ENCODE measurements around the gene IL1R1.

IL1R1 gene

GRCh38 chr2:102168026-102168771 is 25.7 kb downstream of the IL1R1 start:
- no peak overlapping the region for H3K4me3 ChIP-seq (ENCODE audit: control insufficient read depth, low read depth, low read length)
- TF ChIP-seq CTCF (conservative IDR thresholded peaks at IDR 0.05; ENCODE audit: control insufficient read depth, insufficient read depth, low read depth, low read length), result no peak
- no peak for DNase-seq (ENCODE audit: low read depth)

DNA sequence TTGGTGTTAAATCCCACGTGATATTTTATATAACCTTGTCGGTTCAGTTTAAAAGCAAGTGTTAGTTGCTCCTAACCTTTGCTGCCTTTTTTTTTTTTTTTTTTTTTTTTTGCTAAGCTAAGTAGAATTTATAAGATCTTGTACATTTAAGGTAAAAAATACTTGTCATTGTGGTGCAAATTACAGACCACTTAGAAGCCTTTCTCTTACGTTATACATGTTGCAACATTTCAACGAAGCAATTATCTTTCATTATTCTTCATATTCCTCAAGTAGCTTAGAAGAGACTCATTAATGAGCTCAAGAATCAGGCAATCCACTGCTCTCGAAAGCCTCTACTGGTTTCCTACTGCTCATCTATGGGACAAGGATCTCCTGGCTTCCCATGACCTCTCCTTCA is 29.4 kb downstream of the IL1R1 start:
- TF ChIP-seq CTCF (conservative IDR thresholded peaks at IDR 0.05; ENCODE audit: control insufficient read depth, insufficient read depth, low read depth, low read length), result no peak
- no peak for DNase-seq (ENCODE audit: low read depth)
- H3K4me3 ChIP-seq (ENCODE audit: control insufficient read depth, low read depth, low read length), result no peak overlapping the region

DNA sequence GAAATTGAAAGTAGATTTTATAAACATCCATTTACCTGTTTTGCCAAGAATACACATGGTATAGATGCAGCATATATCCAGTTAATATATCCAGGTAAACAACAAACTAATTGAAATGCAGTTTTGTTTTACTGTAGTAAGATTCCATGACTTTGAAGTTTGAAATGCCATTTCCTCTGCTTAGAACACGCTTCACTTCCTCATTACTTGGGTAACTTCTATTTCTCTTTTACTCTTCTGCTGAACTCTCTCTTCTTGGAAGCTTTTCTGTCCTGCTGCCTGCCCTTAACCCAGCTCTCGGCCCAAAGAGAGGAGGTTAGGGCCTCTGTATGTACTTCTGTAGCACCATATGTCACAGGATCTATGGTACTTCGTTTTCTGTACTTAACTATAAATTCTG is 30.2 kb downstream of the IL1R1 start:
- H3K4me3 ChIP-seq (ENCODE audit: control insufficient read depth, low read depth, low read length), result no peak overlapping the region
- DNase-seq (ENCODE audit: low read depth), result no peak
- no peak for TF ChIP-seq CTCF (conservative IDR thresholded peaks at IDR 0.05; ENCODE audit: control insufficient read depth, insufficient read depth, low read depth, low read length)

DNA sequence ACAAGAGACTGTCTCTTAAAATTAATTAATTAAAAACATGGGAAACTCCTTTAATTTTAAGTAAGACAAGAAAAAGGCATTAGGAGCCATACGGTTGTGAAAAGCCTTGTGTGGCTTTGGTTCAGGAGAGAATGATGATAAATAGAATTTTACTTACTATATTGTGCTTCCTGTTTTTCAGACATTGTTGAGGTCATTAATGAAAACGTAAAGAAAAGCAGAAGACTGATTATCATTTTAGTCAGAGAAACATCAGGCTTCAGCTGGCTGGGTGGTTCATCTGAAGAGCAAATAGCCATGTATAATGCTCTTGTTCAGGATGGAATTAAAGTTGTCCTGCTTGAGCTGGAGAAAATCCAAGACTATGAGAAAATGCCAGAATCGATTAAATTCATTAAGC is 33.6 kb downstream of the IL1R1 start:
- no peak overlapping the region for H3K4me3 ChIP-seq (ENCODE audit: control insufficient read depth, low read depth, low read length)
- TF ChIP-seq CTCF (conservative IDR thresholded peaks at IDR 0.05; ENCODE audit: control insufficient read depth, insufficient read depth, low read depth, low read length), result no peak
- no peak for DNase-seq (ENCODE audit: low read depth)

GRCh38 chr2:102177814-102178478 is 35.4 kb downstream of the IL1R1 start:
- DNase-seq (ENCODE audit: low read depth), result no peak
- no peak for TF ChIP-seq CTCF (conservative IDR thresholded peaks at IDR 0.05; ENCODE audit: control insufficient read depth, insufficient read depth, low read depth, low read length)
- no peak overlapping the region for H3K4me3 ChIP-seq (ENCODE audit: control insufficient read depth, low read depth, low read length)

- no peak for TF ChIP-seq CTCF (conservative IDR thresholded peaks at IDR 0.05; ENCODE audit: control insufficient read depth, insufficient read depth, low read depth, low read length)
Measured at GRCh38 chr2:102179061-102179460, 36.5 kb downstream of the IL1R1 start.

More at GRCh38 chr2:102179061-102179460, 36.5 kb downstream of the IL1R1 start:
- no peak overlapping the region for H3K4me3 ChIP-seq (ENCODE audit: control insufficient read depth, low read depth, low read length)
- DNase-seq (ENCODE audit: low read depth), result no peak

Data from fibroblast of mammary gland (primary cell).